ENCODE measurements around the gene RAB23.

- TF ChIP-seq, protein P1, sequence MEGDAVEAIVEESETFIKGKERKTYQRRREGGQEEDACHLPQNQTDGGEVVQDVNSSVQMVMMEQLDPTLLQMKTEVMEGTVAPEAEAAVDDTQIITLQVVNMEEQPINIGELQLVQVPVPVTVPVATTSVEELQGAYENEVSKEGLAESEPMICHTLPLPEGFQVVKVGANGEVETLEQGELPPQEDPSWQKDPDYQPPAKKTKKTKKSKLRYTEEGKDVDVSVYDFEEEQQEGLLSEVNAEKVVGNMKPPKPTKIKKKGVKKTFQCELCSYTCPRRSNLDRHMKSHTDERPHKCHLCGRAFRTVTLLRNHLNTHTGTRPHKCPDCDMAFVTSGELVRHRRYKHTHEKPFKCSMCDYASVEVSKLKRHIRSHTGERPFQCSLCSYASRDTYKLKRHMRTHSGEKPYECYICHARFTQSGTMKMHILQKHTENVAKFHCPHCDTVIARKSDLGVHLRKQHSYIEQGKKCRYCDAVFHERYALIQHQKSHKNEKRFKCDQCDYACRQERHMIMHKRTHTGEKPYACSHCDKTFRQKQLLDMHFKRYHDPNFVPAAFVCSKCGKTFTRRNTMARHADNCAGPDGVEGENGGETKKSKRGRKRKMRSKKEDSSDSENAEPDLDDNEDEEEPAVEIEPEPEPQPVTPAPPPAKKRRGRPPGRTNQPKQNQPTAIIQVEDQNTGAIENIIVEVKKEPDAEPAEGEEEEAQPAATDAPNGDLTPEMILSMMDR (IDR thresholded peaks at IDR 0.05; ENCODE audit: poor library complexity): no peak
- TF ChIP-seq EZH2 (IDR thresholded peaks at IDR 0.05; ENCODE audit: borderline replicate concordance): no peak
Observed at GRCh38 chr6:57261926-57262325, 39.8 kb upstream of the RAB23 start.
